ENCODE data around the gene PKNOX1. TPM values are rescaled to one million over a fixed set of nuclear protein-coding genes. Genes with fewer than 3 reads are reported as not detected.

PKNOX1 gene
- total and polyA plus RNA-seq, 9 of the 15 experiments (the other 6 are each of a cell fraction or from before 2014, with no cell fraction given): 8.8 to 25.9 (median 13.2) TPM

DNA sequence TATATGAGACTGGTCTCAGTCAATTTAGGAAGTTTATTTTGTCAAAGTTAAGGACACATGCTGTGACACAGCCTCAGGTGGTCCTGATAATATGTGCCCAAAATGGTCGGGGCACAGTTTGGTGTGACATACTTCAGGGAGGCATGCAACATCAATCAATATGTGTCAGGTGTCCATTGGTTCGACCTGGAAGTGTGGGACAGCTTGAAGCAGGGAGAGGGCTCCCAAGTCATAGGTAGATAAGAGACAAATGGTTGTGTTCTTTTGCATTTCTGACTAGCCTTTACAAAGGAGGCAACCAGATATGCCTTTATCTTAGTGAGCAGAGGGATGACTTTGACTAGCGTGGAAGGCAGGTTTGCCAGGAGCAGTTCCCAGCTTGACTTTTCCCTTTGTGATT is 44.4 kb upstream of the PKNOX1 start (continued):
- TF ChIP-seq USF2 (CRISPR knock-in tag; IDR thresholded peaks at IDR 0.05): no peak
- peak; percentile 76 for TF ChIP-seq TEAD4 (IDR thresholded peaks at IDR 0.05; ENCODE audit: low read length)
- TF ChIP-seq TEAD4 (CRISPR knock-in tag; IDR thresholded peaks at IDR 0.05; ENCODE audit: borderline replicate concordance): no peak
- no peak for TF ChIP-seq TEAD2 (tag; IDR thresholded peaks at IDR 0.05)
- TF ChIP-seq SLC30A9 (CRISPR knock-in tag; IDR thresholded peaks at IDR 0.05): no peak
- no peak for TF ChIP-seq ZNF75A (CRISPR knock-in tag; IDR thresholded peaks at IDR 0.05)
- 0 out of 4 replicates have a peak, but pooled peaks of 1 of the 2 experiments have one; percentile 36 for TF ChIP-seq FOXK2 (conservative IDR thresholded peaks at IDR 0.05 in 1 of 2, IDR thresholded peaks at IDR 0.05 in 1 of 2; ENCODE audit: low read depth in 2 of 2)
- TF ChIP-seq ZNF224 (CRISPR knock-in tag; IDR thresholded peaks at IDR 0.05): no peak
- TF ChIP-seq ZNF253 (CRISPR knock-in tag; conservative IDR thresholded peaks at IDR 0.05): no peak
- no peak for TF ChIP-seq ESRRB (CRISPR knock-in tag; IDR thresholded peaks at IDR 0.05; ENCODE audit: borderline replicate concordance)
- no peak for TF ChIP-seq E2F1 (CRISPR knock-in tag; IDR thresholded peaks at IDR 0.05)
- no peak for TF ChIP-seq FIP1L1 (IDR thresholded peaks at IDR 0.05; ENCODE audit: low read depth, low read length, poor library complexity, severe bottlenecking)
- TF ChIP-seq, protein P1, sequence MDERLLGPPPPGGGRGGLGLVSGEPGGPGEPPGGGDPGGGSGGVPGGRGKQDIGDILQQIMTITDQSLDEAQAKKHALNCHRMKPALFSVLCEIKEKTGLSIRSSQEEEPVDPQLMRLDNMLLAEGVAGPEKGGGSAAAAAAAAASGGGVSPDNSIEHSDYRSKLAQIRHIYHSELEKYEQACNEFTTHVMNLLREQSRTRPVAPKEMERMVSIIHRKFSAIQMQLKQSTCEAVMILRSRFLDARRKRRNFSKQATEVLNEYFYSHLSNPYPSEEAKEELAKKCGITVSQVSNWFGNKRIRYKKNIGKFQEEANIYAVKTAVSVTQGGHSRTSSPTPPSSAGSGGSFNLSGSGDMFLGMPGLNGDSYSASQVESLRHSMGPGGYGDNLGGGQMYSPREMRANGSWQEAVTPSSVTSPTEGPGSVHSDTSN (CRISPR knock-in tag; IDR thresholded peaks at IDR 0.05; ENCODE audit: low read depth): no peak
- TF ChIP-seq, protein P1 (tag; conservative IDR thresholded peaks at IDR 0.05; ENCODE audit: low read depth): peak; percentile 69
- no peak for TF ChIP-seq SIN3A (IDR thresholded peaks at IDR 0.05; ENCODE audit: borderline replicate concordance in 2 of 2, control insufficient read depth in 1 of 2, low read depth in 2 of 2, low read length in 2 of 2)
- no peak for TF ChIP-seq SAFB2 (IDR thresholded peaks at IDR 0.05; ENCODE audit: borderline replicate concordance, low read depth, low read length, severe bottlenecking)
- TF ChIP-seq KDM4B (IDR thresholded peaks at IDR 0.05; ENCODE audit: borderline replicate concordance in 2 of 2, low read depth in 1 of 2): no peak
- TF ChIP-seq ZNF77 (CRISPR knock-in tag; IDR thresholded peaks at IDR 0.05): no peak
- no peak for TF ChIP-seq ZNF12 (CRISPR knock-in tag; IDR thresholded peaks at IDR 0.05)
- no peak for TF ChIP-seq HDAC3 (IDR thresholded peaks at IDR 0.05; ENCODE audit: borderline replicate concordance, partially characterized antibody)
- TF ChIP-seq HDAC1 (IDR thresholded peaks at IDR 0.05): peak in 1 of 2 experiments; percentile 44; a peak in 2 of 4 replicates
- TF ChIP-seq GABPB2 (CRISPR knock-in tag; conservative IDR thresholded peaks at IDR 0.05): no peak
- 0 out of 4 replicates have a peak, but pooled peaks of 1 of the 2 experiments have one; percentile 9 for TF ChIP-seq MLLT1 (IDR thresholded peaks at IDR 0.05)

Data from K562 (cell line).